GM12878 (cell line): ENCODE data around the gene COTL1. TPM values are rescaled to one million over a fixed set of nuclear protein-coding genes. Genes with fewer than 3 reads are reported as not detected.

Source experiments
- ATAC-seq: fragments of 200-7000 bp; cut with Tn5 transposase; 3 replicates; pipeline ENCODE4 v1.9.1; 2020; ENCODE audit warnings: mild to moderate bottlenecking, moderate library complexity
- BruUV-seq: library from RNA; stranded (reverse); fragments of 400-500 nt; replicated peaks from 2 replicates; lab custom pipeline; 2021; lab: Mats Ljungman, UMichigan
- CTCF ChIA-PET: fragments of 300-600 bp; sonication (Branson Sonifier 250); formaldehyde crosslinking; extraction: SDS; loops from one replicate; lab custom pipeline; 2021; ENCODE audit warnings: inconsistent platforms; lab: Yijun Ruan, JAX
- POLR2A ChIA-PET: fragments of 350-600 bp; formaldehyde crosslinking; extraction: SDS; loops from one replicate; lab custom pipeline; 2021; ENCODE audit warnings: inconsistent platforms; lab: Charles Lee
- RAD21 ChIA-PET: fragments of 300-600 bp; sonication (Branson Sonifier 250); formaldehyde crosslinking; loops from one replicate; lab custom pipeline; 2023; ENCODE audit warnings: antibody characterized with exemption; ENCODE audit not compliant: unreplicated experiment; lab: Charles Lee
- SMC1A ChIA-PET: fragments of 300-600 bp; sonication (Branson Sonifier 250); formaldehyde crosslinking; loops from one replicate; lab custom pipeline; 2023; ENCODE audit not compliant: unreplicated experiment, uncharacterized antibody; lab: Charles Lee
- DNase-seq: peaks from one replicate; pipeline ENCODE4 v3.0.0-alpha.2; 2011; ENCODE audit warnings: low read depth, low spot score
- FAIRE-seq: peaks from 3 replicates; lab custom pipeline; 2011; peaks lifted over from hg19 to GRCh38; lab: Jason Lieb, UNC
- H2AFZ ChIP-seq: 2 replicates; pipeline ENCODE4 v1.6.0; 2011; ENCODE audit warnings: low read depth, low read length, control low read depth; ENCODE audit not compliant: control insufficient read depth
- H3K27ac ChIP-seq: 2 replicates; pipeline ENCODE4 v1.5.1; 2011; ENCODE audit warnings: control low read depth; ENCODE audit not compliant: control insufficient read depth, insufficient read depth
- H3K27me3 ChIP-seq, 2 experiments: replicated peaks in 1 of 2; 2 replicates each; pipeline versions ENCODE4 v1.6.0 to v1.6.1; 2011; ENCODE audit warnings: low read length in 1 of 2; ENCODE audit not compliant: control insufficient read depth in 2 of 2, insufficient read depth in 2 of 2
- H3K36me3 ChIP-seq, 2 experiments: 2 replicates each; pipeline ENCODE4 v1.5.1; 2011; ENCODE audit warnings: low read length in 1 of 2; ENCODE audit not compliant: control insufficient read depth in 2 of 2, insufficient read depth in 2 of 2
- H3K4me1 ChIP-seq: 2 replicates; pipeline ENCODE4 v1.6.1; 2011; ENCODE audit warnings: mild to moderate bottlenecking, low read length, moderate library complexity, mixed read lengths; ENCODE audit not compliant: control insufficient read depth, insufficient read depth
- H3K4me2 ChIP-seq: 2 replicates; pipeline ENCODE4 v1.6.0; 2011; ENCODE audit warnings: control low read depth; ENCODE audit not compliant: control insufficient read depth, insufficient read depth
- H3K4me3 ChIP-seq: fragments of 200-600 bp; sonication (generic); 2 replicates; pipeline ENCODE4 v1.5.1; 2016
- H3K79me2 ChIP-seq: 2 replicates; pipeline ENCODE4 v1.6.0; 2011; ENCODE audit warnings: low read length; ENCODE audit not compliant: control insufficient read depth, insufficient read depth
- H3K9ac ChIP-seq: 2 replicates; pipeline ENCODE4 v1.8.0; 2011; ENCODE audit warnings: low read length, control low read depth, mixed read lengths; ENCODE audit not compliant: control insufficient read depth, insufficient read depth
- H3K9me3 ChIP-seq: replicated peaks from 3 replicates; pipeline ENCODE4 v1.5.1; 2011; ENCODE audit warnings: mild to moderate bottlenecking, low read length; ENCODE audit not compliant: control insufficient read depth, insufficient read depth
- H4K20me1 ChIP-seq: 2 replicates; pipeline ENCODE4 v1.6.0; 2011; ENCODE audit not compliant: control insufficient read depth, insufficient read depth
- BHLHE40 ChIP-seq, 2 experiments: fragments of 450-650 bp in 1 of 2; IDR thresholded peaks; 2 replicates each; pipeline ENCODE4 v1.6.1; 2011 to 2017; ENCODE audit warnings: low read depth in 2 of 2, borderline replicate concordance in 1 of 2, improper control_type of control experiment in 1 of 2, low read length in 1 of 2, mild to moderate bottlenecking in 1 of 2
- CBFB ChIP-seq: IDR thresholded peaks from 2 replicates; pipeline ENCODE4 v1.6.1; 2016; ENCODE audit warnings: antibody characterized with exemption, low read depth
- CBX3 ChIP-seq: fragments of 200-600 bp; sonication (generic); IDR thresholded peaks from 2 replicates; pipeline ENCODE4 v1.6.1; 2016; ENCODE audit warnings: low read depth, borderline replicate concordance
- CHD1 ChIP-seq: IDR thresholded peaks from 2 replicates; pipeline ENCODE4 v1.6.1; 2012; ENCODE audit warnings: low read depth, low read length, improper control_type of control experiment
- CTCF ChIP-seq, 3 experiments: IDR thresholded peaks in 2 of 3; conservative IDR thresholded peaks in 1 of 3; 2 replicates each; pipeline ENCODE4 v1.5.1; 2011; ENCODE audit warnings: low read depth in 3 of 3, low read length in 3 of 3, mild to moderate bottlenecking in 3 of 3, control low read depth in 2 of 3, moderate library complexity in 2 of 3, inconsistent platforms in 1 of 3, mixed read lengths in 1 of 3; ENCODE audit not compliant: control insufficient read depth in 2 of 3, insufficient read depth in 1 of 3; ENCODE audit errors: extremely low read depth in 1 of 3
- IKZF1 ChIP-seq: fragments of 450-650 bp; conservative IDR thresholded peaks from 2 replicates; pipeline ENCODE4 v1.6.1; 2017; ENCODE audit warnings: antibody characterized with exemption, mild to moderate bottlenecking
- NFYA ChIP-seq: IDR thresholded peaks from 2 replicates; pipeline ENCODE4 v1.6.1; 2011; ENCODE audit warnings: low read depth, mild to moderate bottlenecking, low read length, improper control_type of control experiment, borderline replicate concordance
- PKNOX1 ChIP-seq: fragments of 450-650 bp; IDR thresholded peaks from 2 replicates; pipeline ENCODE4 v1.6.1; 2016; ENCODE audit warnings: mild to moderate bottlenecking
- PML ChIP-seq: IDR thresholded peaks from 2 replicates; pipeline ENCODE4 v1.6.1; 2012; ENCODE audit warnings: low read length, inconsistent platforms
- SMAD1 ChIP-seq: fragments of 450-650 bp; IDR thresholded peaks from 2 replicates; pipeline ENCODE4 v1.6.1; 2018; ENCODE audit warnings: mild to moderate bottlenecking, low read depth; ENCODE audit not compliant: partially characterized antibody
- SMAD5 ChIP-seq: IDR thresholded peaks from 2 replicates; pipeline ENCODE4 v1.6.1; 2016; ENCODE audit warnings: antibody characterized with exemption, low read depth
- WRNIP1 ChIP-seq: IDR thresholded peaks from 2 replicates; pipeline ENCODE4 v1.6.1; 2011; ENCODE audit warnings: low read depth, low read length, improper control_type of control experiment, borderline replicate concordance
- WGBS: methylation state at CpG from one replicate; pipeline ENCODE4 v1.1.6; 2016; ENCODE audit warnings: low lambda C conversion rate; ENCODE audit not compliant: insufficient replicate concordance, insufficient coverage; ENCODE audit errors: missing lambda C conversion rate; 5-methylcytosine and 5-hydroxymethylcytosine counted together
- in situ Hi-C: fragments of 300-500 bp; cut with MboI; formaldehyde crosslinking; loops from 9 replicates; pipeline ENCODE4 v1.14.3; 2018; ENCODE audit warnings: mixed read lengths
- intact Hi-C: fragments of 100-400 bp; cut with micrococcal nuclease; formaldehyde crosslinking; loops from one replicate; pipeline ENCODE4 v1.14.2; 2022; ENCODE audit not compliant: unreplicated experiment
- polyA plus RNA-seq, 11 experiments: library from polyadenylated mRNA; depleted of rRNA in 4 of 11; unstranded in 6 of 11; stranded (reverse) in 5 of 11; fragments of >200 nt; fragmentation: Nextera tagmentation in 4 of 11; fragmentation: Illumina TruSeq in 1 of 11; extraction: Ambion mirVana in 4 of 11; extraction: Trizol in 1 of 11; gene quantifications; 1 replicate in 1 of 11; 2 replicates in 10 of 11; pipeline versions ENCODE4 v1.2.1 to v1.2.3, GENCODE V29; 2011 to 2016; ENCODE audit warnings: inconsistent platforms in 2 of 11, missing spikeins in 2 of 11, low read depth in 1 of 11
- total RNA-seq, 4 experiments: library from RNA; depleted of rRNA in 3 of 4; stranded (reverse); fragments of >200 nt in 3 of 4; fragmentation: Illumina TruSeq in 1 of 4; extraction: Trizol in 1 of 4; gene quantifications; 2 replicates each; pipeline versions ENCODE4 v1.2.1 to v1.2.3, GENCODE V29; 2013 to 2021
- TF ChIP-seq, protein P1 (sequence below): fragments of 150-350 bp; IDR thresholded peaks from 2 replicates; pipeline ENCODE4 v1.6.1; 2016; ENCODE audit warnings: low read depth, low read length
- TF ChIP-seq, protein P2 (sequence below): fragments of 450-650 bp; IDR thresholded peaks from 2 replicates; pipeline ENCODE4 v1.6.1; 2018; ENCODE audit warnings: borderline replicate concordance, mild to moderate bottlenecking; ENCODE audit not compliant: partially characterized antibody

COTL1 gene
- total and polyA plus RNA-seq, 10 of the 15 experiments (the other 5 are each of a cell fraction or from before 2014, with no cell fraction given): 140 to 894 (median 330) TPM

DNA sequence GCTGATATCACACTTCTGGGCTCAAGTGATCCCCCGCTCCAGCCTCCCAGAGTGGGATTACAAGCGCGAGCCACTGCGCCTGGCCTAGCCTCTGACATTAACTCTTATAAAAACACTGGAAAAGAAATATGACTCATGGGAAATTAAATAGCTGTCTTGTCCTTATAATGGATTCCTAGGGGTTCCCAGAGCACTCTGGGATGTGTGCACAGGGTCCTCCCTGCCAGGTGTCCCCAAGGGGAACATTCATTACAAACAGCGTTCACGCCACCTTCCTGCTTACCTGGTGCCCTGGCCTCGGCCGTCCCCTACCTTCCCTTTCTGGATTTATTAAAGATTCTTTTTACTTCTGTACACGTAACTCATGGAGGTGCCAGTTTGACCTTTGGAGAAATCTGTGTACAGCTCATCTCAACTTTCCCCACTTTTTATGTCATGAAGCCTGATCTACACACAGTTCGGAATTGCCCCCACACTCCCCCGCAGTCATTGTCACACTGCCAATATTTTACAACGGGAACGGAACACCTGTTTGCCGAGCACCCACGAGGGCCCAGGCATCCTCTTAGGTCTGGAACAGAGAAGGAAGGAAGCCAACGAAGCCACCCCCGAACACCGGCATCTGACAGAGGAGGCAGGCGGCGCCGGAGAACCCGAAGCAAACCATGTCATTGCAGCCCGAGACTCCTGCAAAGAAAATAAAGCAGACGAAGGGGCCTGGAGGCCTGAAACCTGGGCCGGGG, 73.7 kb downstream of the COTL1 start:
- Histone ChIP-seq H4K20me1 (no peaks in the 10 kb centered on the region), H3K79me2 (no peaks in the 10 kb centered on the region), H3K27ac (no peak overlapping the region), H3K4me2 (no peak overlapping the region), H3K27me3 (peaks cover 0 to 2% of the 10 kb centered on the region in 2 experiments; a peak in 1 of 4 replicates), H3K4me3 (no peak overlapping the region), H3K9me3 (no peaks in the 10 kb centered on the region; the same call in 2 of the 3 replicates), H3K4me1 (peaks cover 1% of the 10 kb centered on the region; the same call in 1 of the 2 replicates), H3K9ac (no peak overlapping the region), H3K36me3 (no peaks in the 10 kb centered on the region), H2AFZ (no peak overlapping the region)
- ChIA-PET POLR2A (interaction anchor here (0.8 kb wide), 1 partner anchor 24 kb away, joined by 3 read pairs; no protein-coding TSS in a partner anchor), CTCF (no interaction called here), RAD21 (no interaction called here), SMC1A (no interaction called here)
- FAIRE-seq: no peak
- no peak for DNase-seq
- in situ Hi-C loops (no loop called here), intact Hi-C loops (no loop called here)
- 64% methylated on average over 25 of the region's 25 CpGs for WGBS
- no TSS peak for BruUV-seq
- no peak for ATAC-seq
- TF ChIP-seq BHLHE40 (IDR thresholded peaks at IDR 0.05; ENCODE audit: borderline replicate concordance in 1 of 2, low read depth in 2 of 2, low read length in 1 of 2): no peak
- no peak for TF ChIP-seq SMAD1
- no peak for TF ChIP-seq CBX3
- TF ChIP-seq CBFB: no peak
- TF ChIP-seq WRNIP1: no peak
- no peak for TF ChIP-seq CTCF (IDR thresholded peaks at IDR 0.05 in 2 of 3, conservative IDR thresholded peaks at IDR 0.05 in 1 of 3; ENCODE audit: control insufficient read depth in 2 of 3, extremely low read depth in 1 of 3, insufficient read depth in 1 of 3, low read depth in 3 of 3, low read length in 3 of 3)
- no peak for TF ChIP-seq CHD1
- TF ChIP-seq PML: no peak
- no peak for TF ChIP-seq PKNOX1
- TF ChIP-seq, protein P1, sequence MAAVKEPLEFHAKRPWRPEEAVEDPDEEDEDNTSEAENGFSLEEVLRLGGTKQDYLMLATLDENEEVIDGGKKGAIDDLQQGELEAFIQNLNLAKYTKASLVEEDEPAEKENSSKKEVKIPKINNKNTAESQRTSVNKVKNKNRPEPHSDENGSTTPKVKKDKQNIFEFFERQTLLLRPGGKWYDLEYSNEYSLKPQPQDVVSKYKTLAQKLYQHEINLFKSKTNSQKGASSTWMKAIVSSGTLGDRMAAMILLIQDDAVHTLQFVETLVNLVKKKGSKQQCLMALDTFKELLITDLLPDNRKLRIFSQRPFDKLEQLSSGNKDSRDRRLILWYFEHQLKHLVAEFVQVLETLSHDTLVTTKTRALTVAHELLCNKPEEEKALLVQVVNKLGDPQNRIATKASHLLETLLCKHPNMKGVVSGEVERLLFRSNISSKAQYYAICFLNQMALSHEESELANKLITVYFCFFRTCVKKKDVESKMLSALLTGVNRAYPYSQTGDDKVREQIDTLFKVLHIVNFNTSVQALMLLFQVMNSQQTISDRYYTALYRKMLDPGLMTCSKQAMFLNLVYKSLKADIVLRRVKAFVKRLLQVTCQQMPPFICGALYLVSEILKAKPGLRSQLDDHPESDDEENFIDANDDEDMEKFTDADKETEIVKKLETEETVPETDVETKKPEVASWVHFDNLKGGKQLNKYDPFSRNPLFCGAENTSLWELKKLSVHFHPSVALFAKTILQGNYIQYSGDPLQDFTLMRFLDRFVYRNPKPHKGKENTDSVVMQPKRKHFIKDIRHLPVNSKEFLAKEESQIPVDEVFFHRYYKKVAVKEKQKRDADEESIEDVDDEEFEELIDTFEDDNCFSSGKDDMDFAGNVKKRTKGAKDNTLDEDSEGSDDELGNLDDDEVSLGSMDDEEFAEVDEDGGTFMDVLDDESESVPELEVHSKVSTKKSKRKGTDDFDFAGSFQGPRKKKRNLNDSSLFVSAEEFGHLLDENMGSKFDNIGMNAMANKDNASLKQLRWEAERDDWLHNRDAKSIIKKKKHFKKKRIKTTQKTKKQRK: no peak
- no peak for TF ChIP-seq NFYA
- no peak for TF ChIP-seq SMAD5
- no peak for TF ChIP-seq IKZF1
- TF ChIP-seq, protein P2, sequence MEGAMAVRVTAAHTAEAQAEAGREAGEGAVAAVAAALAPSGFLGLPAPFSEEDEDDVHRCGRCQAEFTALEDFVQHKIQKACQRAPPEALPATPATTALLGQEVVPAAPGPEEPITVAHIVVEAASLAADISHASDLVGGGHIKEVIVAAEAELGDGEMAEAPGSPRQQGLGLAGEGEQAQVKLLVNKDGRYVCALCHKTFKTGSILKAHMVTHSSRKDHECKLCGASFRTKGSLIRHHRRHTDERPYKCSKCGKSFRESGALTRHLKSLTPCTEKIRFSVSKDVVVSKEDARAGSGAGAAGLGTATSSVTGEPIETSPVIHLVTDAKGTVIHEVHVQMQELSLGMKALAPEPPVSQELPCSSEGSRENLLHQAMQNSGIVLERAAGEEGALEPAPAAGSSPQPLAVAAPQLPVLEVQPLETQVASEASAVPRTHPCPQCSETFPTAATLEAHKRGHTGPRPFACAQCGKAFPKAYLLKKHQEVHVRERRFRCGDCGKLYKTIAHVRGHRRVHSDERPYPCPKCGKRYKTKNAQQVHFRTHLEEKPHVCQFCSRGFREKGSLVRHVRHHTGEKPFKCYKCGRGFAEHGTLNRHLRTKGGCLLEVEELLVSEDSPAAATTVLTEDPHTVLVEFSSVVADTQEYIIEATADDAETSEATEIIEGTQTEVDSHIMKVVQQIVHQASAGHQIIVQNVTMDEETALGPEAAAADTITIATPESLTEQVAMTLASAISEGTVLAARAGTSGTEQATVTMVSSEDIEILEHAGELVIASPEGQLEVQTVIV: no peak
